ENCODE data around the gene PITHD1.
"Not testable (repeated sequence)": the region's sequence is repeated elsewhere in the genome, so short reads cannot be mapped to it uniquely, and the experiment has no call there.

PITHD1 gene

DNA sequence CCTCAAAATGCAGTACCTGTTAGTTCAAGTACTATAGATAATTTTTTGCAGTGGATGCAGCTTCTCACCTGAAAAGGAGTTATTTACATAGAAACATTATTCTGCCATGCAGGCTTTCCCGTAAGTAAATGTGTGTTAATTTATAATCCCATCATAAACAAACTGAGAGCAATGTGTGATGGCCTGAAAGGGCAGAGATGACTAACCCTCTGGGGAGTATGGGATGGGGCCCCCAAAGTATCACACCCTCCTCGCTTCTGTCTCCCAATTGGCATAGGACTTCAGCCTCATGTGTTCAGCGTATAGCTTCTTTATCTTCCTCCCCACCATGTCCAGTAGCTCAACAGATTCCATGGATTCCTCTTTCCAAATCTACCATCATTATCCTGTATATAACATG, 39.4 kb downstream of the PITHD1 start:
- no peak for FAIRE-seq
- TF ChIP-seq SPI1 (IDR thresholded peaks at IDR 0.05; ENCODE audit: low read depth, low read length): no peak
- no peak for TF ChIP-seq POU2F2 (IDR thresholded peaks at IDR 0.05; ENCODE audit: low read depth, low read length)
- no peak for TF ChIP-seq POLR2A (IDR thresholded peaks at IDR 0.05; ENCODE audit: low read depth, low read length)
- no peak for TF ChIP-seq PAX5 (IDR thresholded peaks at IDR 0.05; ENCODE audit: insufficient read depth, low read length, severe bottlenecking)
- no peak for TF ChIP-seq POLR2AphosphoS5 (IDR thresholded peaks at IDR 0.05; ENCODE audit: low read depth, low read length)
- no peak for TF ChIP-seq TAF1 (IDR thresholded peaks at IDR 0.05; ENCODE audit: low read depth, low read length)
- DNase-seq (ENCODE audit: insufficient read length, low spot score): no peak

GRCh38 chr1:23823767-23824166, 45.5 kb downstream of the PITHD1 start:
- DNase-seq (ENCODE audit: insufficient read length, low spot score) (no peak), FAIRE-seq (no peak)
- TF ChIP-seq POU2F2 (IDR thresholded peaks at IDR 0.05; ENCODE audit: low read depth, low read length) (no peak), POLR2AphosphoS5 (IDR thresholded peaks at IDR 0.05; ENCODE audit: low read depth, low read length) (no peak), TAF1 (IDR thresholded peaks at IDR 0.05; ENCODE audit: low read depth, low read length) (no peak), SPI1 (IDR thresholded peaks at IDR 0.05; ENCODE audit: low read depth, low read length) (no peak), POLR2A (IDR thresholded peaks at IDR 0.05; ENCODE audit: low read depth, low read length) (no peak), PAX5 (IDR thresholded peaks at IDR 0.05; ENCODE audit: insufficient read depth, low read length, severe bottlenecking) (no peak)

DNA sequence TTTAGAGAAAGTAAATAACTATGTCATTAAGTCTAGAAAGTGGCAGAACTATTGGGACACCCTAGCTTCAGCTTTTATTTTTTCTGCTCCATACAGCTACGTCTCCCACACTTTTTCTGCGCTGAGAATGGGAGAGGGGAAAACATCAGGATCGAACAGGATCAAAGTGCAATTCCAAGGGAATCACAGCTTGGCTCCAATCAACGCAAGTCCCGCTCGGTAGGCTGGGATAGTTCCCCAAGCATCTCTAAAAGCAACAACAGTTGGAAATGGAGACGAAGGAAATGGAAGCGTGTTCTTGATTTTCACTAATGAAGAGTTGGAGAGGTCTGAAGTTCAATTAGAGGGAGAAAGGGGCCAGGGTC, 46.5 kb downstream of the PITHD1 start:
- FAIRE-seq: no peak

DNA sequence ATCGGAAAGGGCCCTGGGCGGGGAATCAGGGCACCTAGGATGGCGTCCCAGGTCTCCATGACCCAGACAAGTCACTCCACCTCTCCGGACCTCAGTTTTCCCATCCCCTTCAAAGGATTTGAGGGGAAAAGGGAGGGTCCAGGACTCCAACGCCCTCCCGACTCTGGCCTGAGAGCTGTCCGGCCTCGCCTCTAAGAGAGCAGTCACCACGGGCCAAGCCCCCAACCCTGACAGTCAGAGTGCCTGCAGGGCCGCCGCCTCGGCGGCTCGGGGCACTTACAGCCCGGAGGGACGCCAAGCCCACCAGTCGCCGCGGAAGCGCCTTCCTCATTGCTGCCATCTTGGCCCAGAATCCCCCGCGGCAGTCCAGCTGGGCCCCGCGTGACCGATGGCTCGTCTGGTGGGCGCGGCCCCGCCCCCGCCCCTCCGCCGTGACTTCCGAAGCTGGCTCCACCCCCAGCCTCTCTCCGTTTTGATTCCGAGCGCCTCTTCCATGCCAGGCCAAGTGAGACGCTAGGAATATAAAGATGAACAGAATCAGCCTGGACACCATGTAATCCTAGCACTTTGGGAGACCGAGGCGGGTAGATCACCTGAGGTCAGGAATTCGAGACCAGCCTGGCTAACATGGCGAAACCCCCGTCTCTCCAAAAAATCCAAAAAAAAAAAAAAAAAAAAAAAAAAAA, 47.0 kb downstream of the PITHD1 start, which contains the start of gene HMGCL:
Gene HMGCL (minus strand): TSS at position 354 of the 686 bp plus-strand sequence. CDS start 14 bp downstream, at position 340.
- TF ChIP-seq SPI1 (IDR thresholded peaks at IDR 0.05; ENCODE audit: low read depth, low read length): peak; percentile 34; the same call in 1 of the 2 replicates
- TF ChIP-seq TAF1 (IDR thresholded peaks at IDR 0.05; ENCODE audit: low read depth, low read length): peak; percentile 99
- peak; percentile 91 for TF ChIP-seq POU2F2 (IDR thresholded peaks at IDR 0.05; ENCODE audit: low read depth, low read length)
- peak; percentile 98 for TF ChIP-seq POLR2A (IDR thresholded peaks at IDR 0.05; ENCODE audit: low read depth, low read length)
- peak; percentile 91 for TF ChIP-seq POLR2AphosphoS5 (IDR thresholded peaks at IDR 0.05; ENCODE audit: low read depth, low read length)
- TF ChIP-seq PAX5 (IDR thresholded peaks at IDR 0.05; ENCODE audit: insufficient read depth, low read length, severe bottlenecking): no peak
- peak; percentile 90 for DNase-seq (ENCODE audit: insufficient read length, low spot score)
- FAIRE-seq: peak; percentile 92

More for the DNA sequence above, 46.5 kb downstream of the PITHD1 start:
- no peak for DNase-seq (ENCODE audit: insufficient read length, low spot score)
- TF ChIP-seq TAF1 (IDR thresholded peaks at IDR 0.05; ENCODE audit: low read depth, low read length) (no peak), SPI1 (IDR thresholded peaks at IDR 0.05; ENCODE audit: low read depth, low read length) (no peak), PAX5 (IDR thresholded peaks at IDR 0.05; ENCODE audit: insufficient read depth, low read length, severe bottlenecking) (no peak), POLR2AphosphoS5 (IDR thresholded peaks at IDR 0.05; ENCODE audit: low read depth, low read length) (no peak), POLR2A (IDR thresholded peaks at IDR 0.05; ENCODE audit: low read depth, low read length) (no peak), POU2F2 (IDR thresholded peaks at IDR 0.05; ENCODE audit: low read depth, low read length) (no peak)

DNA sequence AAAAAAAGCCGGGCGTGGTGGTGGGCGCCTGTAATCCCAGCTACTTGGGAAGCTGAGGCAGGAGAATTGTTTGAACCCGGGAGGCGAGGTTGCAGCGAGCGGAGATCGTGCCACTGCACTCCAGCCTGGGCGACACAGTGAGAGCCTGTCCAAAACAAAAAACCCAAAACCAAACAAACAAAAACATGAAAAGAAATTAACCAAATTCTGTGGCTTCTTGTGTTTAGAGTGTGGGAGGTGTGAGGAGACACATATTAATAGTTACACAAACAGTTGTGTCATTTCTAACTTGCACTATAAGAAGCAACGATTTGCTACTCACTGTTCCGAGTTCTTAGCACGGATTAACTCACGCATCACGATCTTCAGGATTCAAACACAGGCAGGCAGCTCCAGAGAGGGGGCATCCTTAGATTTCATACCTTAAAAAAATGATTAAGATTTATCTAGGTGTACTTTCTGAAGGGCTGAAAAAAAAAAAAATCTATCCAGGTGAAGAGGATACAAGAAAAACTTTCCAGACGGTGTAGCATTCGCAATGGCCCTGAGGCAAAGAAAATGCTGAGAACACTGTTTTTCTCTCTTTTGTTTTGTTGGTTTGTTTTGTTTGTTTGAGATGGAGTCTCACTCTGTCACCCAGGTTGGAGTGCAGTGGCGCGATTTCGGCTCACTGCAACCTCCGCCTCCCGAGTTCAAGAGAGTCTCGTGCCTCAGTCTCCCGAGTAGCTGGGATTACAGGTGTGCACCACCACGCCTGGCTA, 47.7 kb downstream of the PITHD1 start:
- FAIRE-seq (peak; percentile 16), DNase-seq (ENCODE audit: insufficient read length, low spot score) (no peak)
- no peak for TF ChIP-seq POLR2A (IDR thresholded peaks at IDR 0.05; ENCODE audit: low read depth, low read length)

DNA sequence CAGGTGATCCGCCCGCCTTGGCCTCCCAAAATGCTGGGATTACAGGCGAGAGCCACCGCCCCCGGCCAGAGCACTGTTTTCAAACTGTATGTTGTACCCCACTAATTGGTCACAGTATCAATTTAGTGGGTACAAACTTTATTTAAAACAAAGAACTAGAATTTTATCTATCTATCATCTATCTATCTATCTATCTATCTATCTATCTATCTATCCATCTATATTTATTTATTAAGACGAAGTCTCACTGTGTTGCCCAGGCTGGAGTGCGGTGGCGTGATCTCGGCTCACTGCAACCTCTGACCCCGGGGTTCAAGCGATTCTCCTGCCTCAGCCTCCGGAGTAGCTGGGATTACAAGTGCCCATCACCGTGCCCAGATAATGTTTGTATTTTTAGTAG, 48.4 kb downstream of the PITHD1 start:
- FAIRE-seq; DNase-seq (ENCODE audit: insufficient read length, low spot score): not testable (repeated sequence)

DNA sequence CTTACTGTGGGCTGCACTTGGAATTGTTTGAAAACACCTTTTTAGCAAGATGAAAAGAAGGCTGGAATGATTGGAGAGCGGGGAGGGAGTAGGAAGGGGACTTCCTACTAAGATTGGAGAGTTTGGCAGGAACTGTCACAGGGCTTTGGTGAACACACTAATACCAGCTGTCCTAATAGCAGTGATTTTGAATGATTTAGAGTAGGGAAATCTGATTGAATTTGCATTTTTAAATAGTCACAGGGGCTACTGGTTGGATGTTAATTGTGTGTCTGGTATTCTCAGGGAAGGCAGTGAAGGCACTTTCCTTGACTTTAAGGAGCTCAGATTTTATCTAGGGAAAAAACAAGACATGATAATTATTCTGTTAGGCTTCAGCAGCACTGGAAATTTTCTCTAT, 49.5 kb downstream of the PITHD1 start:
- FAIRE-seq (no peak), DNase-seq (ENCODE audit: insufficient read length, low spot score) (no peak)
- TF ChIP-seq POU2F2 (IDR thresholded peaks at IDR 0.05; ENCODE audit: low read depth, low read length) (no peak), POLR2A (IDR thresholded peaks at IDR 0.05; ENCODE audit: low read depth, low read length) (no peak), PAX5 (IDR thresholded peaks at IDR 0.05; ENCODE audit: insufficient read depth, low read length, severe bottlenecking) (no peak), POLR2AphosphoS5 (IDR thresholded peaks at IDR 0.05; ENCODE audit: low read depth, low read length) (no peak), SPI1 (IDR thresholded peaks at IDR 0.05; ENCODE audit: low read depth, low read length) (no peak), TAF1 (IDR thresholded peaks at IDR 0.05; ENCODE audit: low read depth, low read length) (no peak)

DNA sequence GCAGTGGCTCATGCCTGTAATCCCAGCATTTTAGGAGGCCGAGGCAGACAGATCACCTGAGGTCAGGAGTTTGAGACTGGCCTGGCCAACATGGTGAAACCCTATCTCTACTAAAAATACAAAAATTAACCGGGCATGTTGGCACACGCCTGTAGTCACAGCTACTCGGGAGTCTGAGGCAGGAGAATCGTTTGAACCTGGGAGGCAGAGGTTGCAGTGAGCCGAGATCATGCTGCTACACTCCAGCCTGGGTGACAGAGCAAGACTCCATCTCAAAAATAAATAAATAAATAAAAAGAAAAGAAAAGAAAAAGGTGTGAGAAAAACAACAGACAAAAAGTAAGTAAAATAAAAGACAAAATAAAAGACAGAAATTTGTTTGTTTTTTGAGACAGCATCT, 55.9 kb downstream of the PITHD1 start:
- not testable (repeated sequence) for DNase-seq (ENCODE audit: insufficient read length, low spot score); FAIRE-seq

DNA sequence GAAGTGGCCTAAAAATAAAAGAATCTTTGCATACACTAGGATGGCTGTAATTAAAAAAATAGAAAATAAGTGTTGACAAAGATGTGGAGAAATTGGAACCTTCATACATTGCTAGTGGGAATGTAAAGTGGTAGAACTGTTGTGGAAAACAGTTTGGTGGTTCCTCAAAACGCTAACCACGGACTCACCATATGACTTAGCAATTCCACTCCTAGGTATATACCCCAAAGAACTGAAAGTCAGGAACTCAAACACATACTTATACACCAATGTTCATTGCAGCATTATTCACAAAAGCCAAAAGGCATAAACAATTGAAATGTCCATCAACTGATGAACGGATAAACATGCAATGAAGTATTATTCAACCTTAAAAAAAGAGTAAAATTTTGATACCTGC, 57.8 kb downstream of the PITHD1 start:
- no peak for DNase-seq (ENCODE audit: insufficient read length, low spot score)
- FAIRE-seq: no peak
- TF ChIP-seq POU2F2 (IDR thresholded peaks at IDR 0.05; ENCODE audit: low read depth, low read length): no peak
- peak; percentile 46 for TF ChIP-seq SPI1 (IDR thresholded peaks at IDR 0.05; ENCODE audit: low read depth, low read length)
